Stimulated activated CD8-positive, alpha-beta memory T cell treated with anti-CD3 and anti-CD28 coated beads, Interleukin-7, amount 100 ng/mL, for 24 hours (primary cell): ENCODE measurements around the gene FCN2.

Source experiments
- DNase-seq: peaks from one replicate; pipeline ENCODE4 v3.0.0-alpha.2; 2020; ENCODE audit warnings: low read depth

FCN2 gene

GRCh38 chr9:134912126-134912840 lies 31.7 kb downstream of the FCN2 start:
- no peak for DNase-seq

- no peak for DNase-seq
Observed at GRCh38 chr9:134913041-134913712, 32.6 kb downstream of the FCN2 start.

DNA sequence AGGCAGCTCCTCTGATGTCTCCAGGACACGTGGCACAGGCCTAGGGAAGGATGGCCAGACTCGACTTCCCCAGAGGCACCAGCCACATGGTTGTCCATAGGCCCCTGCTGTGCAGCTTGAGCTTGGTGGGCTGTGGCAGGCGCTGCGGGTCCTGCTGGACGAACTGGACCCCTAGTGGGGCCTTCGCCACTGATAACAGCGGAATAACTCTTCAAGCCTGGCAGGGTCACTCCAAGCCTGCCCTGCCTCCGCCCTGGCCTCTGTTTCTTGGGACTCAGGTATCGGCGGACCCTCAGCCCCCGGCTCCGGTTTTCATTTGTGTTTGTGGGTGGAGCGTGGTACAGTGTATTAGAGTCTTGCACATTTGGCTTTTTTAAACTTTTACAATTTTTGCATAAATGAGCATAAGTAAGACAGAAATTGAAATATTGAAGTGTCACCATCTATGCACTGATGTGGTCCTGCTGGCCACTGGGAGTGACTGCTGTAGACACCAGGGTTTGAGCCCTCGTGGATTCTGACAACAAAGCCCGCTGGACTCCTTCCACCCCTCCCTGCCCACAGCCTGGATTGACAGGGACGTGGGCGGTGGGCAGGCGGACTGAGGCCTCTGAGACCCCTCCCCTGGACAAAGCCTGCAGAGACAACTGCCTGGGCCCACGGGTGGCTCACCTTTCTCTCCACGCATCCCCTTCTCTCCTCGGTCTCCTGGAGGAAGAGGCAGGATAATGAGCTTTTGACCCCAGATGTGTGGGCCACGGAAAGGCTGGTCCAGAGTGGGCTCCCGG lies 33.3 kb downstream of the FCN2 start:
- no peak for DNase-seq

DNA sequence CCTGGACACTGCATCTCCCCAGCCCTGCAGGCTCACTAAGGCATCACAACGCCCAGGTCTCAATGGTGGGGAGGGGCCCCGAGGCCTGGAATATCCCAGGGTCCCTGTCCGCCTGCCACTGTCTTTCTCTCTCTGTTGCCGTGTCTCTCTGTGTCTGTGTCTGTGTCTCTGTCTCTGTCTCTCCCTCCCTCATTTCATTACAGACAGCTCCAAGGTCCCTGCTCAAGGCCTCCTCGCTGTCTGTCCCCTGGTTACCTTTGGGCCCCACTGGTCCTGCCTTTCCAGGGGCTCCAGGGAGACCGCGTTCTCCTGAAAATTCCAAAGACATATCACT lies 33.9 kb downstream of the FCN2 start:
- DNase-seq: no peak

DNA sequence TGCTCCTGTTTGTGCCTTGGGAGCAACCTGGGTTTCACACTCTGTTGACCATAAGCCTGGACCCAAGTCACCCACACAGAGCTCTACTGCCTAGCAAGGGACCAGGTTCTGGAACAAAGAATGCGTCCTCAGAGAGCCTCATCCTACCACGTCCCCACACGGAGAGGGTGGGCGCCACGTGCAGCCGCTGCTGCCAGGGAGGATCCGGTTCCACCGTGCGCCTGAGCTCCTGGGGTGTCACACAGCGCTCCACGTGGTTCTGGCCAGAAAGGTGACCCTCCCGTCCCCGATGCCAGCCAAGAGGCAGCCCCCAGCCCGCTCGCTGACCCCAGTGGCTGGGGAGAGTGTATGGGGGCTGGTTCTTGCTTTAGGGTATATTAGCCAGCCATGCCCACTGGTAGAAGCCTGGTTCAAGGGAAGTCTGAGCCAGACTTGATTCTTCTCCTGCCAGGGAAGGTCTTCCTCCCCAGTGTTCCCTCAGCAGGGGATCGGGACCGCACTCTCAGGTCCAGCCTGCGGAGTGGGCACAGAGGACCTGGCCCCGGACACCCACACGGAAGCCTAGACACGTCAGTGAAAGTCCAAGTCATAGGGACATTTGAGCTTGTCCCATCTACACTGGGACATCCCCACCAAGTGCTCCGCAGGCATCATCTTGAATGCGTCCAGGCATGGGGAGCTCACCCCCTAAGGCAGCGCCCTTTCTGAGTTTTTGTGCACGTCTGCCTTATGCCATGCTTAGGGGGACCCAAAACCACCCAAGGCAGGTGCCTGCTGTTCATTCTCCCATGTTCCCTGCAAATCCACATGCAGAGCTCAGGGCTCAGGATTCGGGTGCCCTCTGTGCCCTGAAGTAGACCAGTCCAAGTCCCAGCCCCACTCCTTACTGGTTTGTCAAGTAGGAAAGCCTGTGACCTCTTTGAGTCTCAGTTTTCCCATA lies 34.7 kb downstream of the FCN2 start:
- no peak for DNase-seq

DNA sequence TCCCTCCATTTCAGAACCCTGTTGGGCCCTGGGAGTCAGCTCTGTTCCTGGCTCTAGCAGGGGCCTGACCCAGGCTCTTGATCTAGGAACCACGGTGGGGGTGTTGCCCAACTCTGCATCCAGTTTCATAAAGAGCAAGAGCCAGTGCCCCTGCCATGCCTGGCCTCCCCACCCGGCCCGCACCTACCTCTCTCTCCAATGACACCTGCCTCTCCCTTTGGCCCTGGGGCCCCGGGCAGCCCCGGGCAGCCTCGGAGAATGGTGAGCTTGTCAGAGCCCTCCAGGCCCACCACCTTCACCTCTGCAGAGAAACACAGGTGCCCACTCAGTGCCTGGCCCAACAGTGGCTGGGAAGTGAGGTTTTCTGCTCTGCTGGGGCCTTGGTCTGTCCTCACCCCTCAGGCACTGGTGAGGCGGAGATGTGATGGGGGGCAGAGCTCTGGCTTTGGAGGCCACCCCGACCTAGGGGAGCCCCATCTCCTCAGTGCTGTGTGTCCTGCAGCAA lies 35.6 kb downstream of the FCN2 start:
- no peak for DNase-seq

DNA sequence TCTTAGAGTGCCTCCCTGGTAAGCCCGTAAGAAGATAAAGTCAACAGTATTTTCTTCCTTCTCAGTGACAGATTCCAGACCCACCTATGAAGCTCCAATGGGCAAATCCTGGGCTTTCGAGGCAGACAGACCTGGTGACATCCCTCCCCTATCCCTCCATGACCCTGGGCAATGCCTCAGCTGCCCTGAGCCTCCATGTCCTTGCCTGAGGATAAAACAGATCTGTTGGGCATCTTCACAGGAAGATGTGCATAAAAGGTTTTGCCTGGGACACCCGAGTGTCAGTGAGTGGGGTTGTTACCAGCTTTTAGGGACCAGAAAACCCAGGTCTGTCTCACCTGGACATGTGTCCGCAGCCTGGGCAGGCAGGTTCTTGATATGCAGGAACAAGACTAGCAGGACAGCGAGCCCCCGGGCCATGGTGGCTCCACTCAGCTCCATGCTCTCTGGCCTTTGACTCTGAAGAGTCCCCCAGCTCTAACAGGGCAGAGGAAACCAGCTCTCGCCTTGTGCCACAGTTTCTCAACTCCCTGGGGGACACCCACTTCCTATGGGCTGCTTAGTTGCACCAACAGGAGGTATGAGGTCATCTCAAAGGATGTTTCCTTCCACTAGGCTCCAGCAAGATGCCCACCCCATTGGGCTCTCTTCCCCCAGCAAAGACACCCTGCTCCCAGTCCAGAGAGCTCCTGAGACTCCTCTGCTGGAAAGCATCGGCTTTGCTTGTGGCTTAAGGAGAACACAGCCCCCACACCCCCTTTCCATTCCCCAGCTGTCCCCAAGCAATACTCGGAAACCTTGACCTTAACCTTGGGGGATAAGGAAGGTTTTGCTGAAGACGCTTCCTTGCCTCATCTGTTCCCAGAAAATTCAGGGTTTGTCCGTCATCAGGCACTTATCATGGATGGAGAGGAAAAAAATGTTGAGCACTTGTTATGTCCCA lies 37.1 kb downstream of the FCN2 start, which contains the start of gene FCN1:
Gene FCN1 (minus strand): TSS at position 482 of the 943 bp plus-strand sequence. CDS start 41 bp downstream, at position 441.
- DNase-seq: no peak

- no peak for DNase-seq
Observed at GRCh38 chr9:134918646-134919045, 38.0 kb downstream of the FCN2 start.

GRCh38 chr9:134919303-134919702 lies 38.7 kb downstream of the FCN2 start:
- DNase-seq: no peak

- no peak for DNase-seq
Observed at GRCh38 chr9:134922066-134922931, 41.7 kb downstream of the FCN2 start.

- no peak for DNase-seq
Observed at GRCh38 chr9:134922932-134923240, 42.3 kb downstream of the FCN2 start.

GRCh38 chr9:134923466-134923865 lies 42.9 kb downstream of the FCN2 start:
- no peak for DNase-seq

- DNase-seq: no peak
Observed at GRCh38 chr9:134925011-134925511, 44.5 kb downstream of the FCN2 start.

- DNase-seq: no peak
Observed at GRCh38 chr9:134928436-134929192, 48.0 kb downstream of the FCN2 start.

- DNase-seq: no peak
Observed at GRCh38 chr9:134929193-134930158, 48.9 kb downstream of the FCN2 start.

GRCh38 chr9:134930398-134930797 lies 49.8 kb downstream of the FCN2 start:
- no peak for DNase-seq

DNA sequence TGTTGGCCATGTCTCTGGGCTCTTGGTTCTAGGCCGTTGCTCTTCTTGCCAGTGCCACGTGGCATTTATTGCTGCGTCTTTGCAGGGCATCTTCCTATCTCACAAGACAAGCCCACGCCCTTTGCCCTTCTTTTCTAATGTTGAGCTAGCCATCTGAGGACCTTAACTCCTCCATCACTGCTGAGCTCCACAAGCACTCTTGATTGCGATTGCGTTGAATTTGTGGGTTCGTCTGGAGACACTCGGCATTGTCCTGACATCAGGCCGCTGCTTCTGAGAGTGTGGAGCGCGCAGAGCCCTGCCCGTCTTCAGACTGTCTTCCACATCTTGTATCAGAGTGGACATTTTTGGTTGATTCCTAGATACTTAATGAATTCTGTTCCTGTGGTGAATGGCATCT lies 51.6 kb downstream of the FCN2 start:
- no peak for DNase-seq

GRCh38 chr9:134932606-134933005 lies 52.0 kb downstream of the FCN2 start:
- no peak for DNase-seq
